GF-D8 (cell line): ENCODE results near the gene CBLB.

Experiments
- DNase-seq: peaks from one replicate; lab custom pipeline; 2025; lab: John Stamatoyannopoulos, UW

The CBLB gene

DNA sequence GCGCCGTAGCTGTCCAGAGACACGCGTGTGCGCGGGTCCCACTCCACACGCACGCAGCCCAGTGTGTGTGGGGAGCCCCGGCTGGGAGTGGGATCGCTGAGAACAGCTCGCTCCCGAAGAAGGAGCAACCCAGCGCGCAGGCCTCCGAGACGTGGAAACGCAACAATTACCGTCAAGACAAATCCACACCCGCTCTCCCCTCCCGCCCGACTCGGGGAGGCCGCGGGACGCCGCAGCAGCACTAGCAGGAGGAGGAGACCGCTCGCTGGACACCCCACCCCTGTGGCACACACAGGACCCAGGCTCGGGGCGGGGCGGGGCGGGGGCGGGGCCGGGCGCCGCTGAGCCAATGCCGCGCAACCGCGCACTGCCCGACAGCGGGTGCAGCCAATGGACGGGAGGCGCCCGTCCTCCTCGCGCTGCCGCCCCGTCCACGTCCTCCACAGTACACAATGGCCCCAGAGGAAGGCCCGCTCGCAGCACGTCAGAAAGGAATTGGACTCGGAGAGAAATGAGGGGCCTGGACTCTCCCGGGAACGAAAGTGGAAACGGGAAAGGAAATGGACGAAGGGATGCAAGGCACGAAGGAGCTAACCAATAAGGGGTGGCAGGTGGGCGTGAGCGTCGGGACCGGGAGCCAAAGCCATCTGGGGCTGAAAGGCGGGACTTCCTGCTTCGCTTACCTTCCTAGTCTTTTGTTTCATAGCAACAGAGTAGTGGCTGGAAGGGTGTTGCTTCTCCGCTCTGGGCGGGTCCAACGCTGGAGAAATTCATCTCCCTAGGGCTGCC, at the start of gene CBLB:
CBLB (minus strand) TSS at position 271 of the 789 bp plus-strand sequence. CDS start 1,435 bp downstream, outside the sequence.
- DNase-seq: peak; percentile 73

DNA sequence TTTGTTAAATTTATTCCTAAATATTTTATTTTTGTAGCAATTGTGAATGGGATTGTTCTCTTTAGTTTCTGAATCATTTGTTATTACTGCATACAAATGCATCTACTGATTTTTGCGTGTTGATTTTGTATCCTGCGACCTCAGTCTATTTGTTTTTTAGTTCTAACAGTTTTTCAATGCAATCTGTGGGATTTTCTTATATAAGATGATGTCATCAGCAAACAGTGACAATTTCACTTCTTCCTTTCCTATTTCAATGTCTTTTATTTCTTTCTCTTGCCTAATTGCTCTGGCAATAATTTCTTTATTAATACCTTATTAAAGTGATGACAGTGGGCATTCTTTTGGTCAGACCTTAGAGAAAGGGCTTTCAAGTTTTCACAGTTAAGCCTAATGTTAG, 48.0 kb upstream of the CBLB start:
- no peak for DNase-seq

DNA sequence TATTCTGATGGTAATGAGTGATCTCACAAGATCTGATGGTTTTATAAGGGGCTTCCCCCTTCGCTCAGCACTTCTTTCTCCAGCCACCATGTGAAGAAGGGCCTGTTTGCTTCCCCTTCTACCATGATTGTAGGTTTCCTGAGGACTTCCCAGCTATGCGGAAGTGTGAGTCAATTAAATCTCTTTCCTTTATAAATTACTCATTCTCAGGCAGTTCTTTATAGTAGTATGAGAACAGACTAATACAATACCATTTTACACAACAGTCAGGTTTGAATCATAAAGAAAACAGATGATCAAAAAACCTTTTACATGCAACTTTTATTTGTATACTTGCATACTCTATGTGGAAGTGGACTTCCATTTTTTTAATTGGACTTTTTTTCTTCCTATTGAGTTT, 46.7 kb upstream of the CBLB start:
- no peak for DNase-seq

DNA sequence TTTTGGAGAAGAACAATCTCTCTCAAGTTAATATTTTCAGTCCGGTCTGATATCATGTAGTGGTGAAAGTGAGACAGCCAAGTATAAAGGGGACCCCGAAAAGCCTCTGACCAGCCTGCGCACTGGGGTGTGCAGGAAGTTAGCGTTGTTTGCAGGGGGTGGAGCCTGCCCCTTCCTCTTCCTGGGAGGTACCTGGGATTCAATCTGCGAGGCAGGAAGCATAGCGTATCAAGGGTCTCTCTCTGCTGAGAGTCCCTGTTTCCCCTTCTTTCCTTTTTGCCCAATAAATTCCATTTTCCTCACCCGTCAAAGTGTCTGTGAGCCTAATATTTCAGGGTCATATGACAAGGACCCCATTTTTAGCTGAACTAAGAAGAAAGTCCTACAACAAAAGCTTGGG, 44.8 kb upstream of the CBLB start:
- no peak for DNase-seq

DNA sequence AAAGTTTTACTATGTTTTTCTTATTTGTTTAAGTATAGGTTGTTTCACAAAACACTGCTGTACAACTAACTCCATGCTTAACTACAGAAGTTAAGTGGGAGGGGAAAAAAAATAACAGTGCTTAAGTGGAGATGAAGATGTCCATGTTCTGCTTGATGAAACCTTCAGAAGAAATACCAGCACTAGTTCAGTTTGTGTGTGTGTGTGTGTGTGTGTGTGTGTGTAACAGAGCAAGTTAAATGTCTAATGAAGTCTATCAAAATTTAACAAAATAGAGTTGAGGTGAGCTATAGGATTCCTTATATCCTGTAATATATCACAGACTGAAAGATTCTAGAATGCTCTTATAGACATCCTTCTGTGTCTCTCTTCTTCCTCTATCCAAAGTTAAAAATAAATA, 44.1 kb upstream of the CBLB start:
- no peak for DNase-seq

DNA sequence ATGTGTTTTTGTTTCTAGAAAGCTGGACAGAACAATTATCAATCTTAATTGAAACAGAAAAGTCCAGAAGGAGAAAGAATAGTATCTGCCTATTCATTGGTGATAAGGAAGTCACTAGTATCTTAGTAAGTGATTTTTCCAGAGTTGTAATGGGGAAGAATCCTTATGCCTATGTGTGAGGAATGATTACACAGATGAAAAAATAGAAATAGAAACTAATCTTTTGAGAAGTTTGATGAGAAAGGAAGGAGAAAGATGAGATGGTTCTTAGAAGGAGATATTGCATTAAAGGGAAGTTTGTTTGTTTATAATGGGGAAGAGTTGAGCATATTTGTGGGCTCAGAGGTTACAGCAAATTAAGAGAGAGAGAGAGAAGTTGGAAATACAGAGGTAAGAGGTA, 42.7 kb upstream of the CBLB start:
- DNase-seq: no peak

DNA sequence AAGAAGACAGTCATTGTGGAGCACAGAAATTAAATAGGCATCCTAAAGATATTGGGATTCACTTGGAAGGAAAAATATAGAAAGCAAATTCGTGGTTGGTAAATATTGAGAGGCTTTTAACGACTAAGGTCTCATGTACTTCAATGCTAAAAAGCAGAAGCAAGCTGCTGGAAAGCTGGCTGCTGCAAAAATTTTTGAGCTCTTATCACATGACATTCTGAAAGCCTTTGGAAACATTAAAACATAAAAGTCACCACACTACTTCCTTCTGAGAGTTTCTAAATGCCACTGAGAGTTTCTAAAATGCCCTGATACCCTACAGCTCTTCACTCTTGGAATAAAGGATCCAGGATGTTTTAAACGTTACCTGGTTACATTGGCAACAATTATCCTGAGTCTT, 39.0 kb upstream of the CBLB start:
- DNase-seq: peak; percentile 44

DNA sequence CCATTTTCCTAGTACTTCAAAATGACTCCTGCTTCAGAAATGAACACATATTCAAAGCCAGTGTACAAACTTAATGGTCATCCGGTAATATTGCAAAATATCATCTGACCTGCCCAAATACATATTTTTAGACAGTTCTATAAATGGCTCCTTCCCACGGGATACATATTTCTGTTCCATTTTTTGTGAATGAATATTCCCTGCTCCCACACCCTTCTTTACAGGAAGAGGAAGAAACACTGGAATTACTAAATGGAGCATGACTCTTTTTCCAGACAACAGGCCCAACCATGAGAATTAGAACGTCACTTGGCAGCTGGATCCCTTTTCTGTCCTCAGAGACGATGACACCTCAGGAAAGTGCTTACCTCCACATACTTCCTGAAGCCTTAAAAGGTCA, 38.0 kb upstream of the CBLB start:
- no peak for DNase-seq

DNA sequence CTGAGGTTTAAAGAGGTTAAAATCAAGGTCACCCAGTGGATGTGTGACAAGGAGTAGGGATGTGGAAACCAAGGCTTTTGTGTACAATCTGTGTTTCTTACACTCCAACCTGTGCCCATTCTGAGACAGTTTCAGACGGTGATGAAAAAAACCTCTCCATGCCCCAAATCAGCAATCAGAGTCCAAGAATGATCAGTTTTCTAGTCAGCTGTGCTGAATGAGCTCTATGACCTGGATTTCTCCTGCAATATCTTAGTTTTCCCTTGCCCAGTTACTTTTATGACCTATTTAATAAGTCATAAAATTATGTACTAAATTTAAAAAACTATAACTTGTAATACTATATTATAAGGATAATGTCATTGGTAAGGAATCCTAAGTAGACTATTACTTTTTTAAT, 37.5 kb upstream of the CBLB start:
- DNase-seq: no peak

DNA sequence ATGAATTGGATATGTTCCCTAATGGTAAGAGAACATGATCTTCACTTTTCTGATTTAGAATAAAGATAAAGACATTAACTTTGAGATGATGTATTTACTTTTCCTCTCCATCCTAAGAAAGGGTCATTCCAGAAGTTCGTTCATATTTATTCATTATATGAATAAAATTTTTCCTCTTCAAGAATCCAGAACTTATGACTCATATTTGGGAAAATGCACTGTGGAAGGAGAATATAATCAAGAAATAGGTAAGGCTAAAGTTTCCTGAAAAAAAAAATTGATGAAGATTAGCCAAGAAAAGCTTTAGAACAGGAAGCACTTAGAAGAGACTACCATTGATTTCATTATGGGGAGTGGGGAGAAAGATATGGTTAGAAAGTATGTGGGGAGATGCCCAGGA, 36.5 kb upstream of the CBLB start:
- DNase-seq: no peak

DNA sequence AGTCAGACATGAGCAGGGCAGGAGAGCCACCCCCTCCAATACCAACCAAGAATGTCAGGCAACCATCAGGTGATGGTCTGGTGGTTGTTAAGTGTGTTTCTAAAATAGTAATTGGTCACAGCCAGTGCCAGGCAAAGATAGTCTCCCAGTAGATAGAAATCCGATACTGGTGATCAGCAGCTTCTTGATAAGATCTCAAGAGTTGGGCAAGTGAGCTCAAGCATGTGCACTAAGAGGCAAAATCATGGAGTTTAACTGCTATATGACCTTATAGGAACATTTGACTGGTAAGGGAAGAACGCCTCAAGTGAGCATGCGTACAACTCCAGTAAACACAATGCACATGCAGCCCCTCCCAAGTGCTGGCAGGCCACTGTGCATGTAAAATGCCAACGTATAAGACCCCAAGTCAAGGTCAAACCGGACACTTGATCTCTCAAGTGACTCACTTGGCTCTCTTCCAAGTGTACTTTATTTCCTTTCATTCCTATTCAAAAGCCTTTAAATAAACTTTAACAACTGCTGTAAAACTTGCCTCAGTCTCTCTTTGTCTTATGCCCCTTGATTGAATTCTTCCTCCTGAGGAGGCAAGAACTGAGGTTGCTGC, 36.0 kb upstream of the CBLB start:
- DNase-seq: no peak

DNA sequence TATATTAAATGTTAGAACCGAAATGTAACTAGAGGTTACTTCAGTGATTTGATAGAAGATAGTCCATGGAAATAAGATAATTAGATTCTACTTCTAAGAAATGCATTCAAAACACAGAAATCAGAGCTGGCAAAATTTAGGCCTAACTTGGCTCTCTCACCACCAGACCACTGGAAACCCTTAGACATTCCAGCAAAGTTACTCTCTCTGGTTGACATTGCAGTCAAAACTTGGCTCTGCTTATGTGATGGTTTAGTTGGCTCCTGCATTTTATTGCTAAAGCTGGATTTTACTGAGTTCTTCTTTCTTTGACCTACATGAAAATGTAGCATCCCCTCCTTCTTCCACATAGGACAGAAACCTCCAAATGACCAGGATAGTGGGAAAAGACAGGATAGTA, 35.4 kb upstream of the CBLB start:
- DNase-seq: no peak

DNA sequence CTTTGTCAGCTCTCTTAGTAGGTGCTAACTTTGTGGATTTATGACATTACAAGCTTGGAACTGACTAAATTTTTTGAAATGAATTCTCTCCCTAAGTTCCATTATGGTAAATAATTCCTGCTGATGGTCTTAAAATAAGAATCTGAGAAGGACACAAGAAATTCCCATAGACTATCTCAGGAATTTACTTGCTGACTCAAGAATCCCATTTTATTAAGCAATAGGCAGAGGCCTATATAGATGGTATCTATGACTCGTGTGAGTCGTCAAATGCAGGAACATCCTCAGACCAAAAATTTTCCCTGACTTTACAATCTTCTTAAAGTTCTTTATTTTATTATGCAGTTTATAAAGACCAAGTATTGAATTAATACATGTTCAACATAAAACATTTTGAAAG, 30.7 kb upstream of the CBLB start:
- no peak for DNase-seq

DNA sequence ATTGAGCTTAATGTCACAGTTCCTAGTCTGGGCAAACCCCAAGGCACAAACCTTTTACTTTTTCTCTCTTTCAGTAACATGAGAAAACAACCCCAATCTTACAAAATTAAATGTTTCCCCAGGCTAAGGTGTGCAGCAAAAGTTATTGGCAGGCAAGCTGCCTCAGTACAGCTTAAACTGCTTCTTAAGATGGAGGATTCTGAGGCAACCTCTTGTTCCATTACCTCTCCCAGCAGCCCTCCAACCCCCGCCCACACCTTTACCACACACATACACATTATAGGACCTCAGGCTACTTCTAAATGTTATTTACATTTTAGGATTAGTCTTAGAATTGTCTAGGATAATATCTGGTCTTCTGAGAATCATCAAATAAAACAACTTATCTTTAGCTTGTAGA, 22.3 kb upstream of the CBLB start:
- DNase-seq: no peak

DNA sequence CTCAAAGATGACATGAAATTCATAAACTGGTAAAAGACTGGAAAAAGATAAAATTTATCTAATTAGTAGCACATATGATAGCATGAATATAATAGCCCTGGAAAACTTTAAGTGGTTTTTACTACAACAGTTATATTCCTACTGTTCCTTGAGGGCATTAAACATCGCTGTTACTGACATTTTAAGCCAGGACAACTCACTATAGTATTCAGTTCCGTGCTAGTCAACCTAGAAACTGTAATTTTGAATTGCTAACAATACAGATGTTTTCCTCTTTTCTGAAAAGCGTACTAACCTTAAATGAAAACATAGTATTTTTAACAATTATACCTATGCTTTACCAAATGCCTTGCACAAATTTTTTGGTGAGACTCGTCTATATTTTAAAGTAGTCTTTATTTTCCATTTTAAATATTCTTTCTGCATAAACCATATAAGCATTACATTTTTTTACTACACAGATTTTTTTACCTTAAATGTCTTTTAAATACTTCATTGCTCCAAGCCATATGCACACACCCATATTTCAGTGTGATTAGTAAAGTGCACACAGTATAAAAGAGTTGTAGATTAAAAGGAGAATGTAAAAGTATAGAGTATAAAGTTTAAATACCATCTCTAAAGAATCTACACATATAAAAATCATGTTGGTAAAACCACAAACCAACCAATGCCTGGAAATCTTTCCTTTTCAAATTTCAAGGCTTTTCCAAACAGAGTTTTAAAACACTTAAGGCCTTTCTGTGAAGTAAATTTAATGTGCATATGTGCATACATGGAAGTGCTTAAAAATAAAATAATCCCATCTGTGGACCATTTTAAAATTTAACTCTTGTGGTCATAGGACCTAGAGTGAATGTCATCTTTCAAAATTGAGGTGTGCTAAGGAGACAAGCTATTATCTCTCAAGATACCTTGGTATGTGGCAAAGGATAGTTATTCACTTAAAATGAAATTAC, 20.1 kb upstream of the CBLB start:
- no peak for DNase-seq

DNA sequence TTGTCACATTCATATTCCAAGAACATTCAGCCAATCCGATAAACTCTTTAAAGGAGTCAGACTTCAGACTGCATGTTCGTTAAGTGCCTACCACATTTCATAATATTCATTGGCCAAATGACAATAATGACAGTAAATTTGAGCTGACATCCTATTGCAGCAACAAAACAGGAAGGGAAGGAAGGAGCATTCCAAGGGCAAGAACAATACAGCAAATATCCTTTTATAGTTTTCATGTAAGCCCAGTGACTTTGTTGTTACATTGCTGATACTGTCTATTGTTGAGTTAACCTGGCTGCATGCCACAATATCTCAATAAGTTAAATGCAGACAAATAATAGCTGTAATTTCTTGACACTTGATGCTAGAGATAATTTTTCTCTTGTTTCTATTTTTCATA, 16.4 kb upstream of the CBLB start:
- no peak for DNase-seq

DNA sequence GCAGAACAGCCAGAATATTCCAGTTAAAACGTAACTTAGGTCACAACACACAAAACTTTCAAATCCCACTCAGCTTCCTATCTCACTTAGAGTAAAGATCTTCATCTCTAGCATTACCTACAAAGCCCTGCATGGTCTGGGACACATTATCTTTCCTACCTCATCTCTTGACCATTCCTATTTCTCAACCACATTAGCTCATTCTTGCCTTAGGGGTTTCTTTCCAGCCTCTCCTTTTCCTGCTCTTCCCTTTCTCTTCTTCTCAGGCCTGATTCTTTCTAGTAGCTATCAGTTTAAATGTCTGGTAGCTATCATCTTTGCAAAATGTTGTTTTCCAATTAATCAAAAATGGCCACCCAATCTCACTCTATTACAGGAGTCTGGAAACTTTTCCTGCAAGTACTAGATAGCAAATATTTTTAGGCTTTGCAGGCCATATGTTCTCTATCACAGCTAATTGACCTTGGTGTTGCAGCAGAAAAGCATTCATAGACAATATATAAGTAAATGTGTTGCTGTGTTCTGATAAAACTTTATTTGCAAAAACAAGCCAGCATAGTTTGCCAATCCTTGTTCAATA, 15.1 kb upstream of the CBLB start:
- DNase-seq: no peak

DNA sequence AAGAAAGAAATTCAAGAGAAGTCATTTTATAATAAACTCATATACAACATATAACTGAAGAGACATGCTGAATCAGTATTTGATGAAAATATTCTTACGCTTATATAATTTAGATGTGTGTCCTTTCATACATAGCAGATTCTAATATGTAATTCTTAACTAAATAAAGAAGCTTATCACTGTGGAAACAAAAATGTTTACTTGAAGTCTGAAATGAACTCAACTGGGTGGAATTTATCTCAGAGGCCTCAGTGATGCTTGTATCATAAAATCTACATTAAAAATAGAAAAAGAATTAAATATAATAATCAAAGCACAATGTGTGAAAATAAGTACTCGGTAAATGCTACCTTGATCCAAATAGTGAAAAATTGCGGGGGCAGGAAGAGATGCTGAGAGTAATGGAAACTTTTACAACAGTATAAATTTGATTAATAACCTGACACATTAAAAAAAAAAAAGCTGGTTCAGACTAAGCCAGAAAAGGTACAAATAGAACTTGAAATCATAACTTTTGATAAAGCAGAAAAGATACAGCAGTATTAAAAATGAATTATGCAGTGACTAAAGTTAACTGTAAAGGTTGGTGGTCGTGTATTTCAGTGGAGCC, 12.0 kb upstream of the CBLB start:
- DNase-seq: no peak

DNA sequence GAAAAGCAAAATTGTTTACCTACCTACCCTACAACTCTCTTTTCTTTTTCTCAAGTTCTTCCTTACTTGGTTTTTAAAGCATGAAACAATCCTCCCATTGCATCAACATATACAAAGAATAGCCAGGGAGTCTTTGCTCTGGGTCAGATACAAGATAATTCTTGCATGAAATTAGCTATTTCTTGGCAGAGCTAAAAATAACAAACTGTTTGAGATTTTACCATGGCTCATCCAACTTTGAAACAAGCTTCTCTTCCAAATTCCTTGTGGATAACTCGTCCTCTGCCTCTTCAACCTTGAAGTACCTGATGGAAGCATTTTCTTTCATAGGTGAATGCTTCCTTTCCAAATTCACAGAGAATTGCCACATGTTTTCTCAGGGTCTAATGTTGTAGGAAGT, 9.2 kb upstream of the CBLB start:
- DNase-seq: no peak

DNA sequence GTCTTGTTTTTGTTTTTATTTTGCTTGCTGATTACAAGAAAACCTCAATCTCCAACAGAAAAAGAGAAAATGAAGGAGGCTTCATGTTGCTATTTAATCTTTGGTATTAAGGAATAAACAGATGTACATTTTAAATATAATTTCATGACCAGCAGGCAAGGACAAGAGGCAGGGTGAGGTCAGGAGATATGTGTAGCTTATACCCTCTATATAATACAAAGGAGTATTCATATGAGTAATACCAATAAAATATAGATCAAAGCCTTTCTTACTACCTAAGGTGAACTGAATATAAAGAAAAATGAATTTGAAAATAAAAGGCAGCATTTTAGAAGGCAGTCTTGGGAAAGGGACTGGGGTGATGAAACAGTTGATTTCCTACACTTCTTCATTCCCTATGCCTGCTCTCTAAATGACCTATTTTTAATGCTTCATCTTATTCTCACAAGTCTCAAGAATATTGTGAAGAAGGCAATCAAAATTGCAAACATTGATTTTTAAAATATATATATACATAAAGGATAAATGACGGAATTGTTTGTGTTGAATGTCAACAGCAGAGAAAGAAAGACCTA, 8.6 kb upstream of the CBLB start:
- DNase-seq: no peak

DNA sequence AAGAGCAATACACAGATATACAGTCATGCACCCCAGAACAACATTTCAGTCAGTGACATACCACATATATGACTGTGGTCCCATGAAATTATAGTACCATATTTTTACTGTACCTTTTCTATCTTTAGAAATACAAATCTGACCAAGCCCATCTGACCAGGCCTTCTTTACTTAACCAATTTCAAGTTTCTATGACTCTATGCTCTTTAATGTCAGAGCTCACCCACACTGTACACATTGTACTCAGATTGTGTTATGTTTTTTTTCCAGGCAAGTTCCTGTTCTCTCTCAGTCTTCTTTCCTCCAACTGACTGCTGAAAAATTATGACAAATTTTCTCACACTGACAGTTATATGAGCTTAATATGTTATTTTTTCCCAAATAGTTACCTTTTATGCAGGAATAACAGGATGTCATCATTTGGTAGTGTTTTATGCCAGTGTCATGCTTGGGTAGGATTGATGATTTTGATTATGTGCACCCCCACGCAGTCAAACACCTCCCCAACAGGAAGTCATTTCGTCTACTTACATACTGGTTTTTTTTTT, 8.0 kb upstream of the CBLB start:
- DNase-seq: no peak
